A673 (cell line): Measurements from ENCODE around the gene RANBP3L. TPM values are rescaled to one million over a fixed set of nuclear protein-coding genes. Genes with fewer than 3 reads are reported as not detected.

Experiments used
- BruUV-seq: library from RNA; stranded (reverse); fragments of 400-500 nt; replicated peaks from 2 replicates; lab custom pipeline; 2021; lab: Mats Ljungman, UMichigan
- CTCF ChIA-PET: fragments of 300-600 bp; sonication (Branson Sonifier 250); formaldehyde crosslinking; loops from one replicate; lab custom pipeline; 2022; ENCODE audit warnings: antibody characterized with exemption; lab: Charles Lee
- POLR2A ChIA-PET: fragments of 300-600 bp; sonication (Branson Sonifier 250); formaldehyde crosslinking; loops from one replicate; lab custom pipeline; 2022; ENCODE audit warnings: antibody characterized with exemption; ENCODE audit not compliant: low non-redundant PET; lab: Charles Lee
- DNase-seq: peaks from one replicate; pipeline ENCODE4 v3.0.0-alpha.2; 2015; ENCODE audit warnings: low spot score
- H3K27ac ChIP-seq: fragments of 200-600 bp; sonication (generic); 2 replicates; pipeline ENCODE4 v1.5.1; 2016; ENCODE audit warnings: mixed run types, low read depth, mild to moderate bottlenecking, mixed read lengths, antibody characterized with exemption, low read length; ENCODE audit not compliant: poor library complexity, severe bottlenecking
- H3K27me3 ChIP-seq: fragments of 200-600 bp; sonication (generic); replicated peaks from 2 replicates; pipeline ENCODE4 v1.6.1; 2017; ENCODE audit warnings: mixed run types, low read depth, mild to moderate bottlenecking, mixed read lengths, antibody characterized with exemption, low read length; ENCODE audit not compliant: insufficient read depth, poor library complexity
- H3K36me3 ChIP-seq: fragments of 200-600 bp; sonication (generic); 2 replicates; pipeline ENCODE4 v1.6.1; 2016; ENCODE audit warnings: mixed run types, mild to moderate bottlenecking, mixed read lengths, antibody characterized with exemption, low read length; ENCODE audit not compliant: insufficient read depth, poor library complexity, severe bottlenecking
- H3K4me1 ChIP-seq: fragments of 200-600 bp; sonication (generic); 2 replicates; pipeline ENCODE4 v1.6.1; 2017; ENCODE audit warnings: mixed run types, mild to moderate bottlenecking, mixed read lengths, antibody characterized with exemption, low read length; ENCODE audit not compliant: insufficient read depth, poor library complexity, severe bottlenecking
- H3K4me3 ChIP-seq: fragments of 200-600 bp; sonication (generic); 2 replicates; pipeline ENCODE4 v1.5.1; 2016; ENCODE audit warnings: low read depth, mixed run types, mild to moderate bottlenecking, mixed read lengths, low read length; ENCODE audit not compliant: poor library complexity, severe bottlenecking
- H3K9me3 ChIP-seq: fragments of 200-600 bp; sonication (generic); 2 replicates; pipeline ENCODE4 v1.6.1; 2016; ENCODE audit warnings: mixed run types, low read depth, mild to moderate bottlenecking, mixed read lengths, antibody characterized with exemption, low read length; ENCODE audit not compliant: poor library complexity, severe bottlenecking
- CTCF ChIP-seq: fragments of 300-800, 200-600 bp; sonication (generic); conservative IDR thresholded peaks from 2 replicates; pipeline ENCODE4 v1.5.1; 2017; ENCODE audit warnings: low read depth, mild to moderate bottlenecking, antibody characterized with exemption, low read length, moderate library complexity, mixed read lengths
- EZH2 ChIP-seq: fragments of 200-600 bp; sonication (generic); IDR thresholded peaks from 2 replicates; pipeline ENCODE4 v1.6.1; 2017; ENCODE audit warnings: borderline replicate concordance, low read depth, mild to moderate bottlenecking, mixed read lengths, antibody characterized with exemption, low read length; ENCODE audit not compliant: poor library complexity, severe bottlenecking
- intact Hi-C: fragments of 100-400 bp; cut with micrococcal nuclease; formaldehyde crosslinking; loops from one replicate; pipeline ENCODE4 v1.10.0; 2022; ENCODE audit not compliant: unreplicated experiment
- total RNA-seq: library from RNA; stranded (reverse); gene quantifications from 2 replicates; pipeline ENCODE4 v1.2.3, GENCODE V29; 2021

RANBP3L gene
- total RNA-seq, 1 experiment from 2014 or later: not detected

- ChIA-PET POLR2A (no interaction called here), CTCF (interaction anchor here (0.6 kb wide), 1 partner anchor 20 kb away, joined by 3 read pairs; no protein-coding TSS in a partner anchor)
- no peaks in the 10 kb centered on the region for H3K36me3 ChIP-seq
- H3K4me1 ChIP-seq: no peaks in the 10 kb centered on the region
- TF ChIP-seq CTCF: no peak
- no peak for TF ChIP-seq EZH2
- BruUV-seq: no TSS peak
- no peak overlapping the region for H3K27ac ChIP-seq
- DNase-seq: no peak
- H3K4me3 ChIP-seq: no peak overlapping the region
- H3K27me3 ChIP-seq: no peaks in the 10 kb centered on the region
- intact Hi-C loops: loop anchor here (2.0 to 10.0 kb wide), 3 partner anchors 41 to 241 kb away; no protein-coding TSS in a partner anchor
- H3K9me3 ChIP-seq: no peaks in the 10 kb centered on the region
Observed at GRCh38 chr5:36264202-36264760, 37.4 kb downstream of the RANBP3L start.

GRCh38 chr5:36261186-36261585 is 40.5 kb downstream of the RANBP3L start:
- TF ChIP-seq EZH2: no peak
- no peak for TF ChIP-seq CTCF
- BruUV-seq: no TSS peak
- Histone ChIP-seq H3K4me1 (no peaks in the 10 kb centered on the region), H3K36me3 (no peaks in the 10 kb centered on the region), H3K27ac (no peak overlapping the region), H3K4me3 (no peak overlapping the region), H3K27me3 (no peaks in the 10 kb centered on the region), H3K9me3 (no peaks in the 10 kb centered on the region)
- ChIA-PET CTCF (no interaction called here), POLR2A (no interaction called here)
- intact Hi-C loops: loop anchor here (10.0 kb wide), 1 partner anchor 244 kb away; no protein-coding TSS in a partner anchor
- no peak for DNase-seq

GRCh38 chr5:36253575-36253974 is 48.1 kb downstream of the RANBP3L start:
- no peaks in the 10 kb centered on the region for H3K4me1 ChIP-seq
- BruUV-seq: no TSS peak
- no peaks in the 10 kb centered on the region for H3K36me3 ChIP-seq
- H3K4me3 ChIP-seq: no peak overlapping the region
- no peaks in the 10 kb centered on the region for H3K27me3 ChIP-seq
- TF ChIP-seq EZH2: no peak
- no peak for TF ChIP-seq CTCF
- ChIA-PET POLR2A (no interaction called here), CTCF (no interaction called here)
- no peaks in the 10 kb centered on the region for H3K9me3 ChIP-seq
- intact Hi-C loops: no loop called here
- DNase-seq: no peak
- no peak overlapping the region for H3K27ac ChIP-seq
